Stimulated activated naive CD8-positive, alpha-beta T cell treated with anti-CD3 and anti-CD28 coated beads, Interleukin-15, Interleukin-2, amounts not matched to agents 100 ng/mL and 50 ng/mL, for 24 hours (primary cell): ENCODE data around the gene ZNF302.
"Not testable (repeated sequence)": the region's sequence is repeated elsewhere in the genome, so short reads cannot be mapped to it uniquely, and the experiment has no call there.

Source experiments
- H3K27ac Mint-ChIP-seq: one replicate; pipeline ENCODE4 v1.8.0; 2021; ENCODE audit warnings: mild to moderate bottlenecking, mixed read lengths
- H3K27me3 Mint-ChIP-seq: one replicate; pipeline ENCODE4 v1.8.0; 2021; ENCODE audit warnings: mixed read lengths
- H3K36me3 Mint-ChIP-seq: one replicate; pipeline ENCODE4 v1.8.0; 2021; ENCODE audit warnings: low read depth, mixed read lengths
- H3K4me1 Mint-ChIP-seq: one replicate; pipeline ENCODE4 v1.8.0; 2021; ENCODE audit warnings: low read depth, mixed read lengths
- H3K4me3 Mint-ChIP-seq: one replicate; pipeline ENCODE4 v1.8.0; 2021; ENCODE audit warnings: mild to moderate bottlenecking, mixed read lengths
- H3K9me3 Mint-ChIP-seq: one replicate; pipeline ENCODE4 v1.8.0; 2021; ENCODE audit warnings: mixed read lengths

ZNF302 gene

DNA sequence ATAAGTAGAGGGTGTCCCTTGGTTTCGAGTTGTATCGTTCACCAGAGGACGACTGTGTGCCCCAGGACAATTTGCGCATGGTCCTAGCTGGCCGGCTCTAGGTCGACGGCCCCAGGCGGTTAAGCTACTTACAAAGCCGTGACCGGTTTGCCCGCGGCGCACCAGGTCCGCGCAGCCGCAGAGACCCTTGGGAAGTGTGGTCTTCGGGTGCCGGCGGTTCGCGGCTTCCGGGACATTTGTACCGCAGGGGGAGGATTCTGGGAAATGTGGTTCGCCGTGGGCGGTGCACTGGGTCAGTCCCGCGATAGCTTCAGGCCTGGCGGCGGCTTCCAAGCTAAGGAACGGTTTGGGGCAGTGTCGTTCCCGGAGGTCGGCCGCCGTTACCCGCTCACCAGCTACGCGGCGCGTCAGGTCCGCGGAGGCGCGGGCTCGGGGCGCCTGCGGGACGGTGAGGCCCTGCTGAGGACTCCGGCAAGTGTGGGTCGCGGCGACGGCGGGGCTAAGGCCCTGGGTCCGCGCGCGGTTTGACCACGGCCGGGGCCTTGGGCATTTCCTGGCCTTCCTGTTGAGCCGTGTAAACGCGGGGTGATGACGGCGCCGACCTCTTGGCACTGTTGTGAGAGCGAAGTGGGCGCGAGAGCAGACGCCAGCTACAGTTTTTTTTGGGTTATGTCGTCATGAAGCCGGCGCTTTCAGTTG, at the start of gene ZNF302:
Gene ZNF302, plus strand, starts transcription at position 293 of the 699 bp plus-strand sequence. CDS start 1,127 bp downstream, outside the sequence.
- Mint-ChIP-seq H3K4me3 (peak within 1 kb of the TSS; percentile 93), H3K27me3 (peaks cover 12% of the 10 kb centered on the region), H3K9me3 (peaks cover 31% of the 10 kb centered on the region), H3K27ac (peak within 1 kb of the TSS; percentile 99), H3K36me3 (peaks cover 48% of the 10 kb centered on the region), H3K4me1 (peaks cover 44% of the 10 kb centered on the region)

DNA sequence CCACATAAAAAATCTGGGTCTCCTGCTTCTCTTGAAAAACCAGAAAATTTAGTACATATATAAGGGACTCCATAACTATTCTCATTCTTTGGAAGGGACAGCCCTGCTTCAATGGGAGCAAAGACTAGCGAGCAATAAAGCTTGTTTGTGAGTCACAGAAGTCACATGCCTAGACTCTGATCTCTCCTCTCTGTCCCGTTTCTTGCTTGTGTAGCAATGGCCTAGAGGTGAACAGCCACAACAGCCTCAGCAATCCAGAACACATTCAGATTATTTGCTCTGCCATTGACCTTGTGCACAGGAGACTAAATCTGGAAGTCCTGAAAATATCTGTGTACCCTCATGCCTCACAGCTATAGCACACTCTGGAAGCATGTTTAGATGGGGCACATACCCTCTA, 43.7 kb upstream of the ZNF302 start:
- Mint-ChIP-seq H3K27ac (no peak overlapping the region), H3K27me3 (no peaks in the 10 kb centered on the region), H3K4me3 (no peak overlapping the region), H3K9me3 (peaks cover 24% of the 10 kb centered on the region), H3K4me1 (no peaks in the 10 kb centered on the region), H3K36me3 (peaks cover 16% of the 10 kb centered on the region)

DNA sequence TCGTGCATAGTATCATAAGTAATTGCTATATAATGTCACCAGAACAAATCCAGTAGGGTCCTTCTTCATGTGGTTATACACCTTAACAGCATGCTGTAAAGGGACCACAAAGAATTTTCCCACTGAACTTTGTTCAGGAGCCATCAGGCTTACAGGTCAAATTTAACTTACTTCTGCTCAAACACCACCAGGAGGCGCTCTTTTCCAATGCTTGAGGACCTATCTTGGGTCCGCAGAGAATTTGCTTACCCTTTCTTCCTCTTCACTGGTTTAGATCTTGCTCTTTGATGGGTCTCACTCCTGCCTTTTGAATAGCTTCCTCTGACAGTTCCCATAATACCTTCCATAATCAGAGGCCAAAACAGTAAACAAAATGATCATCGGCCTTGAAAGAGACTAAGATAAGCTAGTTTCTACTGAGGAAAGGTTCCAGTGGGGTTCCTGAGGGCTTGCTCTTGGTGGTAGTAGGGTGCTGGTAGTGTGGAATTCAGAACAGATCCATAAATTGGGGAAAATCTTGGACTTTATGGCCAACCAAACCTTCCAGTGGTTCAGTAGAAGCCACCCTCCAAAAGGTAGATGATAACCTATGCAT, 37.9 kb upstream of the ZNF302 start:
- H3K4me1 Mint-ChIP-seq, result no peaks in the 10 kb centered on the region
- H3K27me3 Mint-ChIP-seq, result no peaks in the 10 kb centered on the region
- peaks cover 11% of the 10 kb centered on the region for H3K9me3 Mint-ChIP-seq
- H3K27ac Mint-ChIP-seq, result no peak overlapping the region
- H3K36me3 Mint-ChIP-seq, result peaks cover 8% of the 10 kb centered on the region
- no peak overlapping the region for H3K4me3 Mint-ChIP-seq

DNA sequence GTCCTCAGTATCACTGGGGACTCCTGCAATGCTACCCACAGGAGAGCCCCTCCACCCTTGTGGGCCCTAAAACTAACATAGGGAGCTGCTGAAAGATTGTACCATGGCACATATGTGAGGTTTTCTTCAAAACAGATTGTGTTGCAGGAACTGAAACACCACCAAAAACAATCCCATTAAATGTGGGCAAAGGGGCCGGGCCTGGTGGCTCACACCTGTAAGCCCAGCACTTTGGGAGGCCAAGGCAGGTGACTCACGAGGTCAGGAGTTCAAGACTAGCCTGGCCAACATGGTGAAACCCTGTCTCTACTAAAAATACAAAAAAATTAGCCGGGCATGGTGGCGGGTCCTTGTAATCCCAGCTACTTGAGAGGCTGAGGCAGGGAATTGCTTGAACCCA, 35.2 kb upstream of the ZNF302 start:
- no peaks in the 10 kb centered on the region for H3K27me3 Mint-ChIP-seq
- no peaks in the 10 kb centered on the region for H3K9me3 Mint-ChIP-seq
- H3K4me1 Mint-ChIP-seq, result no peaks in the 10 kb centered on the region
- no peaks in the 10 kb centered on the region for H3K36me3 Mint-ChIP-seq
- H3K4me3 Mint-ChIP-seq, result no peak overlapping the region
- no peak overlapping the region for H3K27ac Mint-ChIP-seq

DNA sequence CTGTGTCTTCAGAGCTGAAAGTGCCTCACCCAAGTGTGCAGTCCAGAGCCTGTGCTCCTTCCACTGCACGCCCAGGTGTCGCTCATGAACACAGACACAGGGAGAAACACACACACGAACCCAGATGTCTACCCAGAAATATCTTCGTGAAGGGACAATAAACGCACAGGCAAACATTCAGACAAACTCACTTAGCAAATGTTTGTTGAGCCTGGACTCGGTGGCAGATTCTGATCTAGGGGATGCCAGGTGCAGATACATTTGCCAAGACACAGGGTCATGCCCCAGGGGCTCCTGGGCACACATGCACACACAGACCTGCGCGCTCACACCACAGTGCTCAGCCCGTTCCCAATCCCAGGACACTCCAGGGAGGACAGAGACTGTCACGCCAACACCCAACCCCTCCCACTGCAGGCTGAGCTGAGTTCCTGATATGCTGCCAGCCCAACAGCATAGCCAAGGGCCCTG, 32.5 kb upstream of the ZNF302 start:
- Mint-ChIP-seq H3K27me3 (peaks cover 2% of the 10 kb centered on the region), H3K27ac (no peak overlapping the region), H3K4me3 (no peak overlapping the region), H3K4me1 (no peaks in the 10 kb centered on the region), H3K36me3 (no peaks in the 10 kb centered on the region), H3K9me3 (no peaks in the 10 kb centered on the region)

DNA sequence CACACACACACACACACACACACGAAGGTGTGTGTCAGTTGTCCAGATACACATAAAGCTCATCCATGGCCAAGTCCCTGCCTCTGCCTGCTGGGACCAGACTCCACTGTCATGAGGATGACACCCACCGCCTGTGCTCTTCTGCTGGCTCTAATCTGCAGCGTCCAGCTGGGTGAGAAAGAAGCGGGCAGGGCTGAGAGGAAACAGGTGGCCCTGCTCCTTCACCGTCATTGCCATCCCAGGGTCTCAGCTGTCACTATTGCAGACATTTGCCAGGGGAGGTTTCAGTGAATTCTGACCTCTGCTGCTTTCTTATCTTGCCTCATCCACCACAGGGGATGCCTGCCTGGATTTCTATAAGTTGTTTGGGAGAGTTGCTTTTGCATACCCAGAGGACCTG, 31.9 kb upstream of the ZNF302 start:
- no peak overlapping the region for H3K4me3 Mint-ChIP-seq
- H3K27me3 Mint-ChIP-seq, result peaks cover 4% of the 10 kb centered on the region
- H3K27ac Mint-ChIP-seq, result no peak overlapping the region
- no peaks in the 10 kb centered on the region for H3K36me3 Mint-ChIP-seq
- H3K9me3 Mint-ChIP-seq, result no peaks in the 10 kb centered on the region
- no peaks in the 10 kb centered on the region for H3K4me1 Mint-ChIP-seq

DNA sequence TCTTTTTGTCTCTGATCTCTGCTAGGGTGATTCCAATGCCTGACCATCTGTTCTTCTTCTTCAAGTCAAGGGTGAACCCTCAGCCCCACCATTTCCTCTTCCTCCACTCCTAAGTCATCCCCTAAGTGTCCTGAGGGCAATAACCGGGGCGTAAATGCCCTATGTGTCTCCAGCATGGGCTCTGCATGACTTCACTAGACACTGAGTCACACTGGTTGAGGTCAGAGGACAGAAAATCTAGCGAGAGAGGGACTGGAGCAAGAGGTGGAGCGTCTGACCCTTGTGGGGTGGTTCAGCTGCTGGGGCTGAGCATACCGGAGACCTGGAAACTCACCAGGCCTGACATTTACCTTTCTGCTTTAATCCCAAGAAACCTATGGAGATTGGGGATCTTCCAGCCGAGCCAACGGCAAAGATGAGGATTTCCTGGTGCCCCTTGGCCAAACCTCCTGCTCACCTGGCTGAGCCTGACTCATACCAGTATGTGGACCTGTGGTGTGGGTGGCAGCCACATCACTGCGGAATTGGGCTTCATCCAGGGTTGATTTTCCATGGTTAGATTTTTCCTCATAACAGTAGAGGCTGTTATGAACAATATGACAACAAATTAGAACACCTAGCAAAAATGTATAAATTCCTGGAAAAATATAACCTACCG, 27.5 kb upstream of the ZNF302 start:
- H3K27ac Mint-ChIP-seq, result no peak overlapping the region

DNA sequence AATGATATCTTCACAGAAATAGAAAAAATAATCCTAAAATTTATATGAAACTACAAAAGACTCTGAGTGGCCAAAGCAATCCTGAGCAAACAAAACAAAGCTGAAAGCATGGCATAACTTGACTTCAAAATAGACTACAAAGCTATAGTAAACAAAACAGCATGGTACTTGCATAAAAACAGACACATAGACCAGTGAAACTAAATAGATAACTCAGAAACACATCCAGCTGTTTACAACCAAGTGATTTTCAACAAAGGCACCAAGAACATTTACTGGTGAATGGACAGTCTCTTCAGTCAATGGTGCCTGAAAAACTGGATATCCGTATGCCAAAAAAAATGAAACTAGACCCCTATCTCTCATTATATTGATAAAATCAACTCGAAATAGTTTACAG, 25.7 kb upstream of the ZNF302 start:
- Mint-ChIP-seq H3K36me3 (peaks cover 13% of the 10 kb centered on the region), H3K9me3 (peaks cover 18% of the 10 kb centered on the region), H3K27ac (no peak overlapping the region), H3K27me3 (peaks cover 13% of the 10 kb centered on the region), H3K4me3 (no peak overlapping the region), H3K4me1 (no peaks in the 10 kb centered on the region)

More for the DNA sequence above, 27.5 kb upstream of the ZNF302 start:
- no peaks in the 10 kb centered on the region for H3K4me1 Mint-ChIP-seq
- peaks cover 10% of the 10 kb centered on the region for H3K9me3 Mint-ChIP-seq
- no peak overlapping the region for H3K4me3 Mint-ChIP-seq
- H3K36me3 Mint-ChIP-seq, result peaks cover 4% of the 10 kb centered on the region
- H3K27me3 Mint-ChIP-seq, result peaks cover 13% of the 10 kb centered on the region

DNA sequence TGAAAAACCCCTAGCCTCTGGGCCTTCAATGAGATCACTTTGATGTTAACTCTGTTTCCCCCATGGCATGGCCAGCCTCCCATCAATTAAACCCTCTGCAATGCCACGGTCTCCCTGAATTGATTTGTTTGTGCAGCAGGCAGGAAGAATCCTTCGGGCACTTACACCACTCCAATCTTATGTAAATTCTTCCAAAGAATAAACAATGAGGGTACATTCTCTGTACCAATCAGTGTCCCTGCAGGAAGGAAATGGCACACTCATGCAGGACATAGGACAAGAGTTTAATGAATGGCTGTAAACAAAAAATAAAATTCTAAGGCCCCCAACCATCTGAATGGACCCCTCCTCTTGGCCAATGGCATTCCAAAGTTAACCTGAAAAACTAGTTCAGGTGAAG, 22.7 kb upstream of the ZNF302 start:
- Mint-ChIP-seq H3K9me3 (peaks cover 24% of the 10 kb centered on the region), H3K27ac (no peak overlapping the region), H3K4me3 (no peak overlapping the region), H3K4me1 (no peaks in the 10 kb centered on the region), H3K36me3 (peaks cover 17% of the 10 kb centered on the region), H3K27me3 (peaks cover 21% of the 10 kb centered on the region)

DNA sequence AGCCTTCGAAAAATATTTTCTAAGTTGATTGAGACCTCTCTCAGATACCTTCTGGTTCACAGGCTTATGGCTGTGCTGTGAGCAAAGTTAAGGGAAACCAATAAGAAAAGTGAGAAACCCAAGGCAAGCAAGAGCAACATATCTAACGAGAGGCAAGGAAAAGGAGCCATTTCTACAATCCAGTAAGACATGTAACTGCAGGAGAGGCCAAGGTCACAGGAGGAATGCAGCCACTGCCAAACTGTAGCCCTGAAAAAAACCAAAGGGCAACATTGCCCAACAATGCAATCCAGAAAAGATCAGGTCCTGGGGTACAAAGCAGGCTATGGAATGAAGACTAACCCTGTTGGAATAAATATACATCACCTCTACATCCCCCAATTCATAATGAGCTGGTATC, 21.8 kb upstream of the ZNF302 start:
- Mint-ChIP-seq H3K27me3 (peaks cover 19% of the 10 kb centered on the region), H3K27ac (no peak overlapping the region), H3K36me3 (peaks cover 17% of the 10 kb centered on the region), H3K4me3 (no peak overlapping the region), H3K4me1 (no peaks in the 10 kb centered on the region), H3K9me3 (peaks cover 24% of the 10 kb centered on the region)

DNA sequence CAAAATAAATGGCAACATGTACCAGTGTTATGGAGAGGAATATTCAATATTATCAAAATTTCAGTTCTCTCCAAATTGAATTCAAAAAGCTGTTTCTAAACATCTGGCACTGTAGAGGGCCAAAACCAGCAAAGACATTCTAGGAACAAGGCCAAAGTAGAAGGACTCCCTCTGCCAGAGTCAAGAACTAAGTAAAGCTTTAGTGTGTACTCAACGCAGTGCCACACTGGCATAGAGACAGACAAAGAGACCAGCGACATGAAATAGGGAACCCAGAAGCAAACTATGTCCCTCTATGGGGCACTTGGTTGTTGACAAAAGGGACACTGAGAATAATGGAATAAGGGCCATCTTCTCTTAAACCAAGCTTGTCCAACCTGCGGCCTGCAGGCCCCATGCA, 16.1 kb upstream of the ZNF302 start:
- peaks cover 11% of the 10 kb centered on the region for H3K27me3 Mint-ChIP-seq
- no peak overlapping the region for H3K27ac Mint-ChIP-seq
- peaks cover 3% of the 10 kb centered on the region for H3K36me3 Mint-ChIP-seq
- no peak overlapping the region for H3K4me3 Mint-ChIP-seq
- H3K4me1 Mint-ChIP-seq, result peaks cover 11% of the 10 kb centered on the region
- H3K9me3 Mint-ChIP-seq, result peaks cover 12% of the 10 kb centered on the region

DNA sequence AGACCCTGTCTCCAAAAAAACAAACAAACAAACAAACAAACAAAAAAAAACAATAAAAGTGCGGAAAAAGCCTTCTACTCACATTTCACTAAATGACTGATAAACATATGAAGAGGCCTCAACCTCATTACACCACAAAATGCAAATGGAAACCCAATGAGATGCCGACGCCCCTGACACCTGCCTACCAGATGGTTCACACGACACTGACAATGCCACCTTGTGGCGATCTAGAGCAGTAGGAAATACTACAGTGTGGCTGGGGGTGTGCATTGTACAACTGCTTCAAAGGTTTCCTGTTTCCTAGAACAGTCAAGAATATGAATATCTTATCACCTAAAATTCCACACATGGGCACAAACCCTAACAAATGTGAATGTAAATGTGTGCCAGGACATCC, 14.6 kb upstream of the ZNF302 start:
- Mint-ChIP-seq H3K27ac (no peak overlapping the region), H3K9me3 (peaks cover 9% of the 10 kb centered on the region), H3K4me3 (no peak overlapping the region), H3K36me3 (no peaks in the 10 kb centered on the region), H3K27me3 (peaks cover 6% of the 10 kb centered on the region), H3K4me1 (peaks cover 15% of the 10 kb centered on the region)

DNA sequence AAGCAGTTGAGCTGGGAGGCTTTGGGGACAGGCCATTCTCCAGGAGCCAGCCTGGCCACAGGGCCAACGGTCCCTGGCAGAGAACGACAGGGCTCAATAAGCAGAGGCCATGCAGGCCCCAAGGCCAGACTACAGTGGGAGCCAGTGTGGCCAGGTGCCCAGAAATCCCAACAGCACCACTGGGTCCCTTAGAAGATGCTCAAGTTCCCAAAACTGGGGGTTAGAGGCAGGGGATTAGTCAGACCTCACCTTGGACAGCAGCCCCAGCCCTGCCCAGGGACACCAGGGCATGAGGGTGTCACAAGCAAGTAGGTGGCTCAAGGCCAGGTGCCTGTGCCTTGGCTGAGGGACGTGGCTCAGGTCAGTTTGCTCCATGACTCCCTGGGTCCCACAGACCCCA, 13.3 kb upstream of the ZNF302 start:
- Mint-ChIP-seq H3K27me3 (no peaks in the 10 kb centered on the region), H3K4me1 (peaks cover 15% of the 10 kb centered on the region), H3K27ac (no peak overlapping the region), H3K36me3 (no peaks in the 10 kb centered on the region), H3K4me3 (no peak overlapping the region), H3K9me3 (peaks cover 6% of the 10 kb centered on the region)

DNA sequence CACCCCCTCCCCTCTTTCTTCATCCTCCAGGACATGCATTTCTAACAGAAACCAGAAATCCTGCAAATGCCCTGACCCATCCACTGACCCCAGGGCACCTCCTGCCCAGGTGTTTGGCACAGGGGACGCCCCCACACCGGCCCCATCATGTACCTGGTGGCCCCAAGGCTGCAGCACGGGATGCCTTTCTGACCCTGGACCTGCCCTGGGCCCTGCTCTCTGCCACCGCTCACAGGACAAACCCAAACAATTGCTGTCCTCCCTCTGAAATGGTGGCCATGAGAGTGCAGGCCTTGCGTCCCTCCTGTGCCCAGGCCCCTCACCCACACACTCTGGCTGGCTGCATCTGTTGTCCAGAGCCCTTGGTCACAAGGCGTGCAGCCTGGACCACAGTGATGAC, 12.6 kb upstream of the ZNF302 start:
- Mint-ChIP-seq H3K36me3 (no peaks in the 10 kb centered on the region), H3K27ac (no peak overlapping the region), H3K27me3 (no peaks in the 10 kb centered on the region), H3K4me3 (no peak overlapping the region), H3K9me3 (peaks cover 6% of the 10 kb centered on the region), H3K4me1 (peaks cover 15% of the 10 kb centered on the region)

DNA sequence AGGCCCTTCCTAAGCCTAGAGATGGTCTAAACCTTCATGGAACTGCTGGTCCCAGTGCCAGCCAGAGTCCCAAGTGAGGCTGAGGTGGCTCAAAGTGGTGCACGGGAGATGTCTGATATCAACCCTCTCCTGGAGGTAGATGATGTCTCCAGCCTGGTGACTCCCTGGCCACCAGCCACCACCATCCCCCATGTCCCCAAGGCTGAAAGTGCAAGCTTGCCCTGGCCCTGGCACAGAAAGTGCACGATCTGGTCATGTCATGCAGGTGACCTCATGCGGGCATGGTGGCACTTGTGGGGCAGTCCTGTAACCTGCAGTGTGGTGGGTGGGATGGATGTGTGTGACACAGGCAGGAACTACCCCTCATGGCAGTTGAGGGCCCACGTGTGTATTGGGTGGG, 12.2 kb upstream of the ZNF302 start:
- H3K4me3 Mint-ChIP-seq, result not testable (repeated sequence)

More for the DNA sequence above, 12.2 kb upstream of the ZNF302 start:
- H3K4me1 Mint-ChIP-seq, result peaks cover 15% of the 10 kb centered on the region
- H3K9me3 Mint-ChIP-seq, H3K27ac Mint-ChIP-seq, H3K27me3 Mint-ChIP-seq, H3K36me3 Mint-ChIP-seq: not testable (repeated sequence)
